ENCODE data around the gene VTA1.
A peak's percentile ranks its signal among the peaks of the same experiment; 100 is the strongest.
"Not testable (repeated sequence)": the region's sequence is repeated elsewhere in the genome, so short reads cannot be mapped to it uniquely, and the experiment has no call there.

Gene VTA1, protein sequence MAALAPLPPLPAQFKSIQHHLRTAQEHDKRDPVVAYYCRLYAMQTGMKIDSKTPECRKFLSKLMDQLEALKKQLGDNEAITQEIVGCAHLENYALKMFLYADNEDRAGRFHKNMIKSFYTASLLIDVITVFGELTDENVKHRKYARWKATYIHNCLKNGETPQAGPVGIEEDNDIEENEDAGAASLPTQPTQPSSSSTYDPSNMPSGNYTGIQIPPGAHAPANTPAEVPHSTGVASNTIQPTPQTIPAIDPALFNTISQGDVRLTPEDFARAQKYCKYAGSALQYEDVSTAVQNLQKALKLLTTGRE

DNA sequence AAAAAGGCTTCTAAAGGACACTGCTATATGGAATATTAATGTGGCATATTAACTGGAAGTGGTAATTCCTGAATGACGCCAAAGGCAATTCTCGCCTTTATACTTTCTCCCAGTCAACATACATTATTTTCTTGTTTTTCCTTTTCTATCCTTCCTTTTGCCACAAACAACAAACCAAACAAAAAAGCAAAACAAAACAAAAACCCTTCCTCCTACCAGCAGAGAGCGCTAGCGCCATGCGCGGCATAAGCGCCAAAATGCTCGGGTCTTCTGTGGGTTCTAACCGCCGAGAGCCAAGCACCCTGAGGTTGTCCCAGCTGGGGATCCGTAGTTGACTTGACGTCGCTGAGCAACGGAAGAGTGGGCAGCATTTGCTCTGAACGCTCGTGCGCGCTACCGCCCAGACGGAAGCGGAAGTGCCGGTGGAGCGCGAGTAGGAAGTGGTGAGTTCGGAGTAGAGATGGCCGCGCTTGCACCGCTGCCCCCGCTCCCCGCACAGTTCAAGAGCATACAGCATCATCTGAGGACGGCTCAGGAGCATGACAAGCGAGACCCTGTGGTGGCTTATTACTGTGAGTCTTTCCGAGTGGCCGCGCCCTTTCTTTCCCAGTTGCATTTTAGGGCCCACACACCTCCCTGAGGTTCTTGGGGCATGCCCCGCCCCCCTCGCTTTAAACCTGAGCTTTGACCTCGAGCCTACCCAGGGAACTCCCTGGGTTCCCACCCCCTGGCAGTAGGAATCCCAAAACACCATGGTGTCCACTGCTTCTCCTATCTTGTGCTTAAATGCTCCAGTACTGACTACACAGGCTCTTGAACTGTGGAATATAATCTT, at the start of gene VTA1, which contains the start of gene NMBR:
VTA1 (plus strand) TSS at position 436 of the 835 bp plus-strand sequence; CDS start at position 461, 25 bp downstream.
NMBR (minus strand) TSS at position 295 of the 835 bp plus-strand sequence. CDS start 58,464 bp downstream, outside the sequence.
- peak; percentile 93 to 97 for DNase-seq

DNA sequence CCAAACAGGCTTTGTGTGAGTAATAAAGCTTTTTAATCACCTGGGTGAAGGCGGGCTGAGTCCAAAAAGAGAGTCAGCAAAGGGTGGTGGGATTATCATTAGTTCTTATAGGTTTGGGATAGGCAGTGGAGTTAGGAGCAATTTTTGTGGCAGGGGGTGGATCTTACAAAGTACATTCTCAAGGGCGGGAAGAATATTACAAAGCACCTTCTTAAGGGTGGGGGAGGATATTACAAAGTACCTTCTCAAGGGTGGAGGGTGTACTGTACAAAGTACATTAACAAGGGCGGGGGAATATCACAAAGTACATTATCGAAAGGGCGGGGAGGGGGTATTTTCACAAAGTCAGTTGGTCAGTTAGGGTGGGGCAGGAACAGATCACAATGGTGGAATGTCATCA, 42.2 kb upstream of the VTA1 start:
- DNase-seq = not testable (repeated sequence)

DNA sequence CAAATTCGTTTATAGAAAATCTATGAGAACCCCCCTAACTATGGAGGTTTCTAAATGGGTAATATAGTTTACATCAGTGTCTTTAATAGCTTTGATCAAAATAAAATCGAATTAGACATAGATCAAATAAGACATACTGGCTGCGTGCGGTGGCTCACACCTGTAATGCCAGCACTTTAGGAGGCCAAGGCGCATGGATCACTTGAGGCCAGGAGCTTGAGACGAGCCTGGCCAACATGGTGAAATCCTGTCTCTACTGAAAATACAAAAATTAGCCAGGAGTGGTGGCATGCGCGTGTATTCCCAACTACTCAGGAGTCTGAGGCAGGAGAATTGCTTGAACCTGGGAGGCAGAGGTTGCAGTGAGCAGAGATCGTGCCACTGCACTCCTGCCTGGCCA, 36.2 kb upstream of the VTA1 start:
- DNase-seq = not testable (repeated sequence)

DNA sequence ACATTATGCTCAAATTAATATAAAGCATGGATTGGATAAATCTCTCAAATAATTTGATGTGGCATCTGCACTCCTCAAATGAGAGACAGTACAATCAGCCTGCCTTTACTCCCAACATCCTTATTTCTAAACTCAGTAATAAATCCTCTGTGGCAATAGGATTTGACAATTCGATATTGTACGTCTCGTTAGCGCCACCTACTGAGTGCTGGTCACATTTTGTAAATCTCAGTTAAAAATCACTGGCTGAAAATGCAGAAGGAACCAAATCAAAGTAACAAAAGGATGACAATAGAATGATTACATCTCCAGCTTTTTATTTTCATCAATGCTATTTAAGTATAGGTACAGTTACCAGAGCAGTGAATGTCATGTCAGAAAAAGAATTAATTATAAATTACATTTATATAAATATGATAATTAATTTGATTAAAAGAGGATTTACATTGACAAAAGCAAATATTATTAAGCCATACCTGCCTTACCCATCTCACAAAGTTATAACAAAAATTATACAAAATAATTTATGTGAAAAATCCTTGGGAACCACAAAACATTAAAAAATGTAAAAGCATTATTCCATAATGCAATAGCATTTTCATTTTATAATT, 34.5 kb upstream of the VTA1 start:
- DNase-seq = peak; percentile 20 to 67

DNA sequence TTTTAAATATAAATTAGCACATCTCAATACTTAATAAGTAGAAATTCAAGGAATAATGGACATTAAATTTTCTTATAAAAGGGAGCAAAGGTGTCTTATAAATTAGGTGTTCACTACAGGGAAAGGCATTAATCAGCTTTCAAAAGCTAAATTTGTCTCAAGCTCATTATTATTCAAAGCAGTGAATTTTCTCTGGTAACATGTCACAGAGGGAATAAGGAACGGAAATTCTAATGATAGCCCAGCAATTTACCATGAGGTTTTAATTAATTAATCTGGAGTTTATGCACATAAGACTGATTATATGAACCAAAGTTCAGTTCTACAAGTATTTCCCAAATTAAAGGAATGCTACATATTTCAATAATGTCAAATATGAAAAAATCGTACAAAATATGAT, 29.7 kb upstream of the VTA1 start:
- DNase-seq = no peak

DNA sequence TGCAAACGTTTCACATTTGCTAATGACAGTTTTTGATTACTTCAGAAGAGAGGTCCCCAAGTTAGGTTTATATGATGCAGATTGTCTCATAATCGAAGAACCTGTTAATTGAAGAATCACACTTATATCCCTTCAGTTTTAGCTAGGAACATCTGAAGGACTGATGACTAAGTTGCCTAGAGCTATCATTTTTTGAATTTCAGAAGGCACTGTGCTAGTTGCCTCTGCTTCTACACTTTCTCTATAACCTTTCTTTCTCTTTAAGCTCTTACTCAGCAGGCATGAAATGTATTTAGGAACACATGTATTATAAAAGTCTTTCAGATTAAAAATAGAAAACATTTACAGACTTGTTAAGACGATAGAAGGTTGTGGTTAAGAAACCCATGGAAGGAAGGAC, 28.7 kb upstream of the VTA1 start:
- no peak for DNase-seq

DNA sequence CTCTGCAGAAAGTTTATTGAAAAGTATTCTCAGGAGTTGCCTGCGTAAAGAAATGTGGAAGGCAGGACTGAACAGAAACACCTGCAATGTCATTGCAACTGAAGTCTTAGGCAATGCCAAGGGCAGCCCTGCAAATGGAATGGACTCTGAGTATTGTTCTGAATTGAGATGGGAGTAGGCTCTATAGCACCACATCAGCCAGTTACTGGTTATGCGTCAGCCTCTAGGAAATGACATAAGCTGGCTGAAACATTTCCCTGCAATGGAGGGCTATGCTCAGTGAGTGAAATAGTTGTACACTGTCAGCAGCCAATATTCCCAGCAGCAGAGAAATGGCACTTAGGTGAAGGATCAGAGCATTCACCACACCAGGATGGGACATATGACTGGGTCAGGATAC, 28.1 kb upstream of the VTA1 start:
- no peak for DNase-seq

DNA sequence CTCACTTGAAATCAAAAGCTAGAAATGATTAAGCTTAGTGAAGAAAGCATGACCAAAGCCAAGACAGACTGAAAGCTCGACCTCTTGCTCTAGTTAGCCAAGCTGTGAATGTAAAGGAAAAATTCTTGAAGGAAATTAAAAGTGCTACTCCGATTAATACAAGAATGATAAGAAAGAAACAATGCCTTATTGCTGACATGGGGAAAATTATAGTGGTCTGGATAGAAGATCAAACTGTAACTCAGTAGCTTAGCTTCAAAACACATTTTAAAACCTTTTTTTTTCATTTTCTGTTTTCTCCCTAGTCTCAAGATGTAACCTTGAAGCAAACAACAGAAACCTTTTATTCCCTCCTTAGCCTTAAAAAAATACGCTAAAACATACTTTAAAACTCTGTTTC, 25.7 kb upstream of the VTA1 start:
- no peak for DNase-seq

DNA sequence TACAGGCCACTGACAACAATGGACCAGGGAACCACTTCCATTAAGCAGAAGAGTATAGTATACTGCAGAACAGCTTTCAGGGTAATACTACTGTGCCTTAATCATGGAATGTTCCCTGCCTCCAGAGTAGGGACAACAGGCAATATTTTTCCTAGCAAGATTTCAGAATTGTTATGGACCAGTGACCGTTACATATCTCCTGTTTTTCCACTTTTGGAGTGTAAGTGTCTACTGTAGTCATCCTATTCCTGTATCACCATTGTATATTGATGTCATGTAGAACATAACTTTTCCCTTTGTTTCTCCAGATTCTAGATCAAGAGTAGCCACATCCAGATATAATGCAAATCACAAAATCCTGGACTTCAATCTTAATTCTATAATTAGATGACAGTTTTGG, 16.2 kb upstream of the VTA1 start:
- DNase-seq = no peak

DNA sequence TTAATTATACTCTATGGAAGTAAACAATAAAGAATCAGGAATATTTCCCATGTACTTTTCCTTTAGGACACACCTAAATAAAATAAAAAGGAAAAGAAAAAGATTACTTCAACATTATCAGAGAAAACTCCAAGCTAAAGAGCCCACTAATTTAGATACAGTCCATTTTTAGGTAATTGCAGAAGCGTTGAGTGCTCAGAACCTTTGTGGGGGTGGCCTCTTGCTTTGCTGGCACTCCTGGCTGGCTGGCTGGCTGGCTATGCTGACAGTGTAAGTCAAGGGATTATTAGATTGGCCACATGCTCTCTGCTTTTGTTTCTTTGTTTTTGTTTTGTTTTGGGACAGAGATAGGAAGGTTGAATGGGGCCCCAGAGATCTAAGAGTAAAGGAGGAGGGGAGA, 14.4 kb upstream of the VTA1 start, which contains the start of gene GJE1:
GJE1 (plus strand) TSS at position 301 of the 400 bp plus-strand sequence. CDS start 234 bp downstream, outside the sequence.
- no peak for DNase-seq

DNA sequence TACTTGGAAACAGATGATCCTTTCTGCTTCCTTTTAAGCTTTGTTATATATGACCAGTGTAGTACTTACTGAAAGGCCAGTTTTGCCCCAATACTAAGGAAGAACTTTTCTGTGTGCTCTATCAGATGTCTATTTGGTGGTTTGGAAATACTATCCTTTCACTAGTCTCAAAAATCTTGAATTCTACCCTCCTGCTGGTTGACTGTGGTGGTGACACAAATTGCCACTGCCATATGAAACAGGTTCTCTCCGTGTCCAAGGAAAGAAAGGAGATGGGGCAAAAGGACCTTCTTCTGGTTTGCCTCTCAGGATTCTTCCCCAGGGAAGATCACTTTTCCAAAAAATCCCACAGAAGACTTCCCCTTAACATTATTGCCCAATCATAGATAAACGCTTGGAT, 8.2 kb upstream of the VTA1 start:
- DNase-seq = no peak

DNA sequence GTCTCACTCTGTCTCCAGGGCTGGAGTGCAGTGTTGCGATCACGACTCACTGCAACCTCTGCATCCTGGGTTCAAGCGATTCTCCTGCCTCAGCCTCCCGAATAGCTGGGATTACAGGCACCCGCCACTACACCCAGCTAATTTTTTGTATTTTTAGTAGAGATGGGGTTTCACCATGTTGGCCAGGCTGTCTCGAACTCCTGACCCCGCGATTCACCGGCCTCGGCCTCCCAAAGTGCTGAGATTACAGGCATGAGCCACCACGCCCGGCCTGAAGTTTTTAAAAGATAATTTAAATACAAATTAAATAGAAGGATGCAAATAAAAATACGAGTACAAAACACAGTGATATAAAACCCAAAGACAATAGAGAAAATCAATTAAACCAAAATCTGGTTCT, 5.5 kb upstream of the VTA1 start:
- not testable (repeated sequence) for DNase-seq

DNA sequence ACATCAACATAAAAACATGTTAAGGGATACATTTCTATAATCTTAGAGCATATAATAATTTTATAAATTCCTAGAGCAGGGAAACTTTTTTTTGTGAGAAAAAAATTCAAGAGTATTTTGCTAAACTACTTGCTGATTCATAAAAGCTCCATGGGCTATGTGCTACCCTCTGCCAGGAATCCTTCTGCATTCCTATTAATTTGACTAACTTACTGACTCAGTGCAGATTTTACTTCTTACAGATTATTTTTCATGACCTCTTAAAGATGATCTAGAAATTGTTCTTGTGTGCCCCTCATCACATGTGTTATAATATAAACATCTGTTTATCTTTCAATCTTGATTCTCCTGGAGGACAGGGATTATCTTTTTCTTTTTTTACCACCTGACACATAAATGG, 5.7 kb downstream of the VTA1 start:
- DNase-seq = no peak

DNA sequence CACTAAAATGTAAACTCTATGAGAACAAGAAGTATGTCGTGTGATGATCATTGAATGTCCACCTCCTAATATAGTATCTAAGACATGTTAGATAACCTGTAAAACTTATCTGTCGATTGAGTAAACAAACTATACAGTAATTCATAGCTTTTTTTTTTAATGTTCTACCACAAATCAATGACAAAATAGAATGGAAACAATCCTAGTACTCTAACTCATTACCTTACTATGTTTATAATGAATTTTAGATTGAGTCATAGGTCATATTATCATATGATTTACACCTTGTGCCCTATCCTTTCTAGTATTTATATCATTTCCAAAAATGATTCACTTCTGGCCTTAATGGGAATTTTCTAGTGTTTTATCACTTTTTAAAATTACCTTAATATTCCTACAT, 6.1 kb downstream of the VTA1 start:
- no peak for DNase-seq

DNA sequence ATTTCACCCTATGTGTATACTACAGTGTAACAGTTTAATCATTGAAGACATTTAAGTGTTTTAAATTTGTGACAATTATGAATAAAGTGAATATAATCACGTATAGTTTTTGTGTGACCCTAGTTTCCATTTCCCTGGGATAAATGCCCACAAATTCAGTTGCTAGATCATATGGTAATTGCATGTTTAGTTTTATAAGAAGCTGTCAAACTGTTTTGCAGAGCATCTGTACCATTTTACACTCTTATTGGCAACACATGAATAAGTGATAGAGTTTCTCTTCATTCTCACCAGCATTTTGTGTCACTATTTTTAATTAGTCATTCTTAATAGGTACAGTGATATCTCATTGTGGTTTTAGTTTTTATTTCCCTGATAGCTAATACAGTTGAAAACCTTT, 7.3 kb downstream of the VTA1 start:
- no peak for DNase-seq

DNA sequence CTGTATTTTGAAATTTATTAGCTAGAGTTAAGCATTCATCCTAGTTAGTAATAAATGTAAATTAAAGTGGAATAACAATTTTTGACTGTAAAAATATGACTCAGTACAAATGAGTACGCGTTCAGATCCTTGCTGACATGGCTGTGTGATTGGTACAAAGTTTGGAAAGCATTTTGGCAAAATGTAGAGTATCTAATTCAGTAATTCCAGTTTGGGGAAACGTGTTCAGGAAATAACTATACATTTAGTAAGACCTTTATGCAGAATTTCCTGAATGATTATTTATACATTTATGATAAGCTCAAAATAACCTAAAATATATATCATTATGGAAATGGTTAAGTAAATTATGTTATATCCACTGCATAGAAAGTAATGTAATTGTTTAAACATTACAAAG, 8.0 kb downstream of the VTA1 start:
- no peak for DNase-seq

DNA sequence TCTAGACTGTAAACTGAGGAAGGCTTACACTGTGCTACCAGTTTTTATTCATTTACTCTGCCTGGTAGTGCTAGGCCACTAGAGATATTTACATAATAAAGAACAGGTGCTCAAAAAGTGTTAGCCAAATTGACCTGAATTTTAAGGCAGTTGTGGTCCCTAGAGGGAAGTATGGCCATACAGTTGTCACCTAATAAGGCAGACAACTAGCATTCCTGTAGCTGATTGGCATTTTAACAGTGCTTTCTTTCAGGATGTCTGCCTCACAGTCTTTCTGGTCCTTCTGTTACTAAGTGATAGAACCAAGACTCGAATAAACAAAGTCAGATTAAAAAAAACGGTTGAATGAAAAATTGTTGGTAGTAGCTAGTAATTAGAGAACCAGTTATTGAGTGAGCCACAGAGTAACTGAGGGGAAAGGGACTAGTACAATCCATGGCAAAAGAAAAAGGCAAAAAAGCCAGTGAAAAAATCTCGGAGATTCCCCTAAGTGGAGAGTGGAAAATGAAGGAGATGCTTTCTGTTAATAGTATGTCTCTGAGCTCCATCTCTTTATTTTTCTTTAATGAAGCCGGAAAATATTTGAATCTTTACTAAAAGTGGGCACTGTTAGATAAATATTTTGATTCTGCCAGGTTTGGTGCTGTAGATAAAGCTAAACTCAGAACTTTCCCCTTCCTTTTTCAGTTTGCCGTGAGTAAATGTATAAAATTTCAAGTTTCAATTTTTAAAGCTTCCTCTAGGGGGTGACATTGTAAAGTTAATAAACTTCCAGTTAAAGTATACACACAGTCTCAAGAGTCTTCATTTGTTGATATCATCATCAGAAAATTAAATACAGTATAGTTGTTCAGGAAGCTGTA, 9.1 kb downstream of the VTA1 start:
- peak in 1 of 2 experiments; percentile 1 for DNase-seq

DNA sequence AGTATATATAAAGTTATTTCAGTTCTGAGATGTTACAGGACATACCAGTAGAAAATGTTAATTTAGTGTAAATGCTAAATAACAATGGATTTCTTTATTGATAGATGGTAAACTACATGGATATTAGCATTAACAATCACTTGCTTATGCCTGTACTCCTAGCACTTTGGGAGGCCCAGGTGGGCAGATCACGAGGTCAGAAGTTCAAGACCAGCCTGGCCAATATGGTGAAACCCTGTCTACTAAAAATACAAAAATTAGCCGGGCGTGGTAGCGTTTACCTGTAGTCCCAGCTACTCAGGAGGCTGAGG, 9.7 kb downstream of the VTA1 start:
- DNase-seq = not testable (repeated sequence)

DNA sequence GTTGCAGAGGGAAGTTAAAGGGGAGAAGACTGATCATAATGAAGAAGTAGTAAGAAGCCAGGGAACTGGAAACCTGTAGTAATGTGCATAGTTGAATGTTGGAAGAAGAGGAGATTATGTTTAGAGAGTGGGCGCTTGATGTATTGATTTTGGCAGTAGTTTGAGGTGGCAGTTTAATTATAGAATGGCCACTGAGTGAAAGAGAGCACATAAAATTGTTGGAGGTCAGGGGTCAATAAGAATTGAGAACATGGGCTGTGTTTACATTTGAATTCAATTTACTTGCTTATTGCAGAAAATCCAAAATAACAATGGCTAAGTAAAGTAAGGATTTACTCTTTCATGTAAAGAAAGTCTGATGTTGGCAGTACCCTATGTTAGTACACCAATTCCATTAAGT, 15.7 kb downstream of the VTA1 start:
- no peak for DNase-seq

DNA sequence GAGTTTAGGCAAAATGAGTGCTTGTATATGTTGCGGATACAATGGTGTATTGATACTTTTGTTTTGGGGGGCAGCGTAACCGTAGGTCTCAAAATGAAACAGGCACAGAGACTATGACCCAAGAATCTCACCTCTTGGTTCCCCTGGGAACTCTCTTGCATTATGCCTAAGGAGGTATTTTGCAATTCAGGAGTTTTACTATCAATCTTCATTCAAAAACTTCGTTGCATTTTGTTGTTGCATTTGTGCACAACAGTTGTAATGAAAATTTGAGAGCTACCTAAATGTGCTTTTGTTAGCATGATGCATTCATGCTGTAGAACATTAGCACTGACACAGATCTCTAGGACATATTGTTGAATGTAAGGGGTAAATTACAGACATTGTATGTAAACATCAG, 18.2 kb downstream of the VTA1 start:
- DNase-seq = no peak

DNA sequence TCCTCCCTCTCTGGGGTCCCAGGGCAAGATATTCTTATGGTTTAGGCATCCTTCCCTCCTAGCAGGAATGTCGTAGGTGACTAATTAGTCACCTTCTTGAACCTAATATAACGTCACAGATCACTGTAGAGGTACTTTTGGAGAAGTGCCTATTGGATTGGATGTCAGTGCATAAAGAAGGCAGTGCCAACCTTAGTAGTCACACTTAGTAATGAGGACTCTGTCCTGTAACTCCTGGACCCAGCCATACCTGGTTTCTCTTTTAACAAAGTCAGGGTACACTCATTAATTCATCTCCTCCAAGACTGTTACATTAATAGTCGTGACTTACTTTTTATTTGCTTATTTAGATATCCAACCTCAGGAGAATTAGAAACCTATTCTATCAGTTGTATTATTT, 20.0 kb downstream of the VTA1 start:
- no peak for DNase-seq

DNA sequence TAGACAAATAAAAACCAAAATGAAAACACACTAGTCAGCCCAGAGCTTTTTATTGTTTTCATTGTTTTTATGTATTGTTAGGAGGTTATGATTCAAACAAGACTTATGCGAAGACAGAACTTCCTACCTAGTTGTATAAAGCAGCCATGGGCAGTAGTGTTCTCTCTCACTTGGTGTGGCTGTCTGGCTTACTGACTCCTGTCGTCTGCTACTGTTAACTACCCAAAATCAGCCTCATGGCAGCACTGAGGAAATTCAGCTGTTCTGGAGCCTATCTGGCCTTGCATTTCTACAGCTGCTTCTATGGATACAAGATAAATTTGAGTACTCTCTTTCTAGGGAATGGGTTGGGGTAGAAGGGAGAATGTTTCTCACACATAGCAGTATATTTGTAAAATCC, 20.4 kb downstream of the VTA1 start:
- DNase-seq = no peak

DNA sequence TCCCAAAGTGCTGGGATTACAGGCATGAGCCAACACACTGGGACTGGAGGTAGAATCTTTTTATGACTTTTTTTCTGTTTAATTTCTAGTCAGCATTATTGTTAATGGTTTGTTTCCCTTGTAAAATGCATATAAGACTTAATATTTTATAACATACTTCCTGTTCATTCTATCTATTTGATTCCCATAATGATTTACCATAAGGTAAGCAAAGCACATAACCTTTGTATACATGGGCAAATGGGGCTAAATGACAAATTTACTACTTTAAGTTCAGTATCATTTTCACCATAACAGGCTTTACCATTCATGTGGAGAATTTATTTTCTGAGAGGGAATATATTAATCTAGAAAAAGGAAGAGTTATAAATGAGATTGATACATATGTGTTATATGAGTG, 24.3 kb downstream of the VTA1 start:
- DNase-seq = no peak

All from NCI-H446 (cell line).